Right hindlimb (tissue), 1 donor: Measurements from ENCODE around the gene MCTP1.

ENCODE experiments used
- DNase-seq: peaks from one replicate; pipeline ENCODE4 v3.0.0-alpha.2; 2018

MCTP1 gene

GRCh38 chr5:95111141-95111540 is 173.8 kb downstream of the MCTP1 start:
- DNase-seq: no peak

- DNase-seq: no peak
Measured at GRCh38 chr5:95110118-95110517, 174.8 kb downstream of the MCTP1 start.

GRCh38 chr5:95107138-95107537 is 177.8 kb downstream of the MCTP1 start:
- DNase-seq: no peak

GRCh38 chr5:95105638-95106037 is 179.3 kb downstream of the MCTP1 start:
- DNase-seq: no peak

GRCh38 chr5:95102687-95103086 is 182.2 kb downstream of the MCTP1 start:
- DNase-seq: no peak

GRCh38 chr5:95102080-95102479 is 182.8 kb downstream of the MCTP1 start:
- DNase-seq: peak; percentile 26

- no peak for DNase-seq
Measured at GRCh38 chr5:95100551-95100950, 184.3 kb downstream of the MCTP1 start.

GRCh38 chr5:95098012-95098411 is 186.9 kb downstream of the MCTP1 start:
- DNase-seq: no peak

- no peak for DNase-seq
Measured at GRCh38 chr5:95093211-95093610, 191.7 kb downstream of the MCTP1 start.

GRCh38 chr5:95090774-95091173 is 194.1 kb downstream of the MCTP1 start:
- DNase-seq: no peak

GRCh38 chr5:95087816-95088317 is 197.0 kb downstream of the MCTP1 start:
- DNase-seq: no peak

- DNase-seq: no peak
Measured at GRCh38 chr5:95086927-95087815, 197.7 kb downstream of the MCTP1 start.

- no peak for DNase-seq
Measured at GRCh38 chr5:95084757-95085156, 200.1 kb downstream of the MCTP1 start.

GRCh38 chr5:95083606-95084005 is 201.3 kb downstream of the MCTP1 start:
- DNase-seq: no peak

GRCh38 chr5:95081982-95082381 is 202.9 kb downstream of the MCTP1 start:
- no peak for DNase-seq

- peak; percentile 25 for DNase-seq
Measured at GRCh38 chr5:95081500-95081960, 203.4 kb downstream of the MCTP1 start.

- DNase-seq: no peak
Measured at GRCh38 chr5:95080441-95080840, 204.5 kb downstream of the MCTP1 start.

GRCh38 chr5:95080030-95080429 is 204.9 kb downstream of the MCTP1 start:
- DNase-seq: no peak

- no peak for DNase-seq
Measured at GRCh38 chr5:95078868-95079267, 206.0 kb downstream of the MCTP1 start.

- DNase-seq: no peak
Measured at GRCh38 chr5:95076395-95077185, 208.3 kb downstream of the MCTP1 start.

GRCh38 chr5:95075111-95075510 is 209.8 kb downstream of the MCTP1 start:
- DNase-seq: no peak

- no peak for DNase-seq
Measured at GRCh38 chr5:95072281-95072680, 212.6 kb downstream of the MCTP1 start.

GRCh38 chr5:95070866-95071265 is 214.0 kb downstream of the MCTP1 start:
- no peak for DNase-seq

- no peak for DNase-seq
Measured at GRCh38 chr5:95070453-95070852, 214.4 kb downstream of the MCTP1 start.
